Spleen (tissue), 11 donors: ENCODE data around the gene TC2N. TPM values are rescaled to one million over a fixed set of nuclear protein-coding genes. Genes with fewer than 3 reads are reported as not detected.

Source experiments
- DNase-seq: peaks from one replicate; pipeline ENCODE4 v3.0.0-alpha.2; 2020
- H3K27ac ChIP-seq, 8 donors: fragments of 200-600 bp; sonication (generic) in 7 of 8; 1 replicate in 4 of 8; 2 replicates in 4 of 8; pipeline versions ENCODE4 v1.5.0 to v1.8.0; 2016 to 2021; ENCODE audit warnings: inconsistent platforms in 4 of 8, mild to moderate bottlenecking in 4 of 8, moderate library complexity in 1 of 8
- H3K27me3 ChIP-seq, 7 donors: fragments of 200-600 bp; sonication (generic) in 6 of 7; replicated peaks in 1 of 7; 1 replicate in 4 of 7; 2 replicates in 3 of 7; pipeline versions ENCODE4 v1.5.0 to v1.8.0; 2016 to 2021; ENCODE audit warnings: inconsistent platforms in 3 of 7, mild to moderate bottlenecking in 1 of 7
- H3K36me3 ChIP-seq, 6 donors: fragments of 200-600 bp; sonication (generic) in 5 of 6; 1 replicate in 4 of 6; 2 replicates in 2 of 6; pipeline versions ENCODE4 v1.5.0 to v1.8.0; 2016 to 2021; ENCODE audit warnings: inconsistent platforms in 2 of 6
- H3K4me1 ChIP-seq, 6 donors: fragments of 200-600 bp; sonication (generic) in 5 of 6; 1 replicate in 3 of 6; 2 replicates in 3 of 6; pipeline versions ENCODE4 v1.5.0 to v1.8.0; 2016 to 2021; ENCODE audit warnings: inconsistent platforms in 3 of 6
- H3K4me3 ChIP-seq, 8 donors: fragments of 200-600 bp; sonication (generic) in 7 of 8; 1 replicate in 4 of 8; 2 replicates in 4 of 8; pipeline versions ENCODE4 v1.5.0 to v1.8.0; 2016 to 2021; ENCODE audit warnings: inconsistent platforms in 4 of 8, mild to moderate bottlenecking in 4 of 8, moderate library complexity in 2 of 8
- H3K9me3 ChIP-seq, 8 donors: fragments of 200-600 bp; sonication (generic) in 7 of 8; 1 replicate in 4 of 8; 2 replicates in 4 of 8; pipeline versions ENCODE4 v1.5.0 to v1.8.0; 2016 to 2021; ENCODE audit warnings: inconsistent platforms in 4 of 8
- CTCF ChIP-seq, 11 experiments: fragments of 200-600 bp in 7 of 11; fragments of 450-650 bp in 4 of 11; sonication (generic) in 4 of 11; IDR thresholded peaks in 8 of 11; conservative IDR thresholded peaks in 3 of 11; 1 replicate in 7 of 11; 2 replicates in 4 of 11; pipeline versions ENCODE4 v1.4.0 to v1.8.0; 2016 to 2021; ENCODE audit warnings: antibody characterized with exemption in 11 of 11, inconsistent platforms in 4 of 11, mild to moderate bottlenecking in 1 of 11
- POLR2A ChIP-seq, 3 donors: fragments of 450-650 bp; IDR thresholded peaks; one replicate each; pipeline ENCODE4 v1.5.1; 2017; ENCODE audit warnings: antibody characterized with exemption in 3 of 3, mild to moderate bottlenecking in 1 of 3
- POLR2AphosphoS5 ChIP-seq, 3 donors: sonication (generic); formaldehyde crosslinking; IDR thresholded peaks; one replicate each; pipeline ENCODE4 v1.5.1; 2017; ENCODE audit warnings: antibody characterized with exemption in 3 of 3
- WGBS, 5 donors: extraction: QIAGEN DNeasy Blood & Tissue Kit in 3 of 5; methylation state at CpG; one replicate each; pipeline versions ENCODE4 v1.1.5 to v1.1.7; 2013 to 2018; 5-methylcytosine and 5-hydroxymethylcytosine counted together
- intact Hi-C: fragments of 100-400 bp; cut with DNase I; formaldehyde crosslinking; loops from one replicate; pipeline ENCODE4 v1.15.0; 2023; ENCODE audit warnings: low total_unique reads
- polyA plus RNA-seq, 3 donors: library from polyadenylated mRNA; stranded (reverse); fragments of 200-250 nt; gene quantifications; one replicate each; pipeline ENCODE4 v1.2.1, GENCODE V29; 2013
- total RNA-seq, 7 donors: library from RNA; depleted of rRNA in 3 of 7; stranded (reverse); fragments of >200 nt in 3 of 7; fragmentation: NEBNext Ultra II Directional in 4 of 7; extraction: Animal tissue kit (Norgen Biotek cat#: 25700) in 4 of 7; gene quantifications; one replicate each; pipeline versions ENCODE4 v1.1.0 to v1.2.1, GENCODE V29; 2016 to 2021
- donor health status: healthy with polysubstance abuse.
- donor health status: DM: no; HTN: no; CAD: no; lungs with moderate emphysema.
- donor health status: DM: no; HTN: no; CAD: no.
- donor health status: Bipolar disorder and iron deficiency.
- donor health status: healthy.
- donor health status: DM: no; HTN: no; CAD: no.
- donor health status: DM: yes; HTN: yes; CAD: no.

Gene TC2N
- total and polyA plus RNA-seq, 10 donors = 5.3 to 50.7 (median 35.5) TPM

GRCh38 chr14:91843437-91843836, 23.9 kb downstream of the TC2N start:
- WGBS, 5 donors = 47 to 76% (median 68%) methylated on average over 4 of the region's 4 CpGs

GRCh38 chr14:91841065-91841464, 26.3 kb downstream of the TC2N start:
- intact Hi-C loops = no loop called here

More at GRCh38 chr14:91843437-91843836, 23.9 kb downstream of the TC2N start:
- no peak overlapping the region for H3K27ac ChIP-seq
- no peak for DNase-seq
- H3K36me3 ChIP-seq = no peaks in the 10 kb centered on the region
- peaks cover 0 to 2% (median 0%) of the 10 kb centered on the region in 7 donors for H3K27me3 ChIP-seq
- intact Hi-C loops = no loop called here
- peaks cover 0 to 50% (median 15%) of the 10 kb centered on the region in 6 donors for H3K4me1 ChIP-seq
- H3K4me3 ChIP-seq = no peak overlapping the region
- peaks cover 0 to 4% (median 0%) of the 10 kb centered on the region in 8 donors for H3K9me3 ChIP-seq
- no peak for TF ChIP-seq POLR2A (IDR thresholded peaks at IDR 0.05)
- TF ChIP-seq CTCF (IDR thresholded peaks at IDR 0.05 in 8 of 11, conservative IDR thresholded peaks at IDR 0.05 in 3 of 11) = no peak

GRCh38 chr14:91839749-91840148, 27.6 kb downstream of the TC2N start:
- peaks cover 7 to 71% (median 40%) of the 10 kb centered on the region in 6 donors for H3K4me1 ChIP-seq
- no peaks in the 10 kb centered on the region for H3K36me3 ChIP-seq
- TF ChIP-seq CTCF (IDR thresholded peaks at IDR 0.05 in 8 of 11, conservative IDR thresholded peaks at IDR 0.05 in 3 of 11) (no peak), POLR2AphosphoS5 (IDR thresholded peaks at IDR 0.05) (no peak), POLR2A (IDR thresholded peaks at IDR 0.05) (no peak)
- peaks cover 0 to 4% (median 0%) of the 10 kb centered on the region in 8 donors for H3K9me3 ChIP-seq
- H3K27ac ChIP-seq = no peak overlapping the region
- intact Hi-C loops = no loop called here
- peaks cover 0 to 36% (median 12%) of the 10 kb centered on the region in 7 donors for H3K27me3 ChIP-seq
- 91 to 100% (median 92%) methylated on average over 1 of the region's 1 CpG for WGBS, 5 donors
- DNase-seq = no peak
- no peak overlapping the region for H3K4me3 ChIP-seq

More at GRCh38 chr14:91841065-91841464, 26.3 kb downstream of the TC2N start:
- Histone ChIP-seq H3K4me1 (peaks cover 7 to 58% (median 28%) of the 10 kb centered on the region in 6 donors), H3K27ac (no peak overlapping the region), H3K36me3 (no peaks in the 10 kb centered on the region), H3K9me3 (peaks cover 0 to 4% (median 0%) of the 10 kb centered on the region in 8 donors), H3K4me3 (no peak overlapping the region), H3K27me3 (peaks cover 0 to 26% (median 6%) of the 10 kb centered on the region in 7 donors)
- TF ChIP-seq POLR2A (IDR thresholded peaks at IDR 0.05) = no peak
- no peak for TF ChIP-seq CTCF (IDR thresholded peaks at IDR 0.05 in 8 of 11, conservative IDR thresholded peaks at IDR 0.05 in 3 of 11)
- no peak for TF ChIP-seq POLR2AphosphoS5 (IDR thresholded peaks at IDR 0.05)
- DNase-seq = no peak

GRCh38 chr14:91837076-91837475, 30.3 kb downstream of the TC2N start:
- Histone ChIP-seq H3K4me3 (peak overlapping the region; percentile 29 to 85 (median 57)), H3K36me3 (no peaks in the 10 kb centered on the region), H3K27me3 (peaks cover 0 to 36% (median 12%) of the 10 kb centered on the region in 7 donors), H3K4me1 (peaks cover 7 to 72% (median 33%) of the 10 kb centered on the region in 6 donors), H3K9me3 (peaks cover 0 to 4% (median 0%) of the 10 kb centered on the region in 8 donors), H3K27ac (peak overlapping the region in 4 of 8 donors; percentile 78 to 87 (median 83))
- DNase-seq = no peak
- WGBS, 5 donors = 66 to 84% (median 73%) methylated on average over 12 of the region's 12 CpGs
- intact Hi-C loops = no loop called here
- TF ChIP-seq POLR2A (IDR thresholded peaks at IDR 0.05) (no peak), CTCF (IDR thresholded peaks at IDR 0.05 in 8 of 11, conservative IDR thresholded peaks at IDR 0.05 in 3 of 11) (no peak), POLR2AphosphoS5 (IDR thresholded peaks at IDR 0.05) (no peak)
